Measurements from ENCODE around the gene HMCN1.

- TF ChIP-seq CTCF (conservative IDR thresholded peaks at IDR 0.05) (no peak), ZFX (IDR thresholded peaks at IDR 0.05) (no peak)
Observed at GRCh38 chr1:185734929-185735700, 924 bp downstream of the HMCN1 start.

Data from C4-2B (cell line).